IMR-90 (cell line): ENCODE results near the gene RERE. TPM values are rescaled to one million over a fixed set of nuclear protein-coding genes. Genes with fewer than 3 reads are reported as not detected.

Experiments
- ATAC-seq: fragments of 200-7000 bp; cut with Tn5 transposase; 2 replicates; pipeline ENCODE4 v1.9.1; 2020; ENCODE audit warnings: low read depth, mild to moderate bottlenecking, moderate library complexity
- BruUV-seq: library from RNA; stranded (reverse); fragments of 400-500 nt; replicated peaks from 2 replicates; lab custom pipeline; 2021; lab: Mats Ljungman, UMichigan
- CTCF ChIA-PET: fragments of 300-600 bp; formaldehyde crosslinking; extraction: SDS; loops from one replicate; lab custom pipeline; 2021; ENCODE audit warnings: antibody characterized with exemption; lab: Yijun Ruan, JAX
- POLR2A ChIA-PET: fragments of 300-600 bp; sonication (Branson Sonifier 250); formaldehyde crosslinking; loops from one replicate; lab custom pipeline; 2022; ENCODE audit warnings: antibody characterized with exemption; ENCODE audit not compliant: unreplicated experiment; lab: Charles Lee
- DNase-seq: peaks from one replicate; pipeline ENCODE4 v3.0.0; 2013
- H2AFZ ChIP-seq: replicated peaks from 2 replicates; pipeline ENCODE3; 2013; ENCODE audit warnings: low read length, mild to moderate bottlenecking; ENCODE audit not compliant: poor library complexity
- H2AK5ac ChIP-seq: 2 replicates; pipeline ENCODE4 v1.6.1; 2013; ENCODE audit warnings: low read depth, low read length, inconsistent platforms
- H2AK9ac ChIP-seq: replicated peaks from 2 replicates; pipeline ENCODE3; 2013; ENCODE audit warnings: mild to moderate bottlenecking, low read depth, low read length, moderate library complexity; ENCODE audit not compliant: poor library complexity
- H2BK120ac ChIP-seq: 2 replicates; pipeline ENCODE4 v1.6.1; 2013; ENCODE audit warnings: low read depth, low read length, inconsistent platforms
- H2BK15ac ChIP-seq: 3 replicates; pipeline ENCODE4 v1.6.1; 2013; ENCODE audit warnings: low read depth, low read length, inconsistent platforms
- H2BK20ac ChIP-seq: 2 replicates; pipeline ENCODE4 v1.6.1; 2013; ENCODE audit warnings: low read depth, mild to moderate bottlenecking, inconsistent platforms, low read length, moderate library complexity
- H2BK5ac ChIP-seq: 2 replicates; pipeline ENCODE4 v1.6.1; 2013; ENCODE audit warnings: mild to moderate bottlenecking, low read depth, low read length, inconsistent platforms; ENCODE audit not compliant: poor library complexity, severe bottlenecking
- H3K14ac ChIP-seq: replicated peaks from 2 replicates; pipeline ENCODE4 v1.6.1; 2013; ENCODE audit warnings: low read depth, low read length, inconsistent platforms
- H3K18ac ChIP-seq: 2 replicates; pipeline ENCODE4 v1.6.1; 2013; ENCODE audit warnings: low read depth, low read length, control low read depth
- H3K23ac ChIP-seq: 2 replicates; pipeline ENCODE4 v1.6.1; 2013; ENCODE audit warnings: low read depth, low read length, inconsistent platforms
- H3K27ac ChIP-seq: 2 replicates; pipeline ENCODE4 v1.5.1; 2013; ENCODE audit warnings: mild to moderate bottlenecking, control low read depth, low read length; ENCODE audit not compliant: insufficient read depth
- H3K27me3 ChIP-seq: 2 replicates; pipeline ENCODE4 v1.6.1; 2013; ENCODE audit warnings: low read length; ENCODE audit not compliant: control insufficient read depth, insufficient read depth
- H3K36me3 ChIP-seq: 2 replicates; pipeline ENCODE4 v1.6.1; 2013; ENCODE audit warnings: low read length, mixed read lengths; ENCODE audit not compliant: control insufficient read depth, insufficient read depth
- H3K4ac ChIP-seq: 2 replicates; pipeline ENCODE4 v1.6.1; 2013; ENCODE audit warnings: low read depth, low read length, inconsistent platforms
- H3K4me1 ChIP-seq: 2 replicates; pipeline ENCODE4 v1.6.1; 2013; ENCODE audit warnings: low read length, mixed read lengths; ENCODE audit not compliant: control insufficient read depth, insufficient read depth
- H3K4me2 ChIP-seq: 2 replicates; pipeline ENCODE4 v1.6.1; 2013; ENCODE audit warnings: low read depth, mild to moderate bottlenecking, control low read depth, low read length, moderate library complexity
- H3K4me3 ChIP-seq: 2 replicates; pipeline ENCODE4 v1.5.1; 2013; ENCODE audit warnings: low read depth, mild to moderate bottlenecking, control low read depth, low read length, moderate library complexity; ENCODE audit not compliant: insufficient read depth
- H3K56ac ChIP-seq: 2 replicates; pipeline ENCODE4 v1.6.1; 2013; ENCODE audit warnings: low read length, inconsistent platforms; ENCODE audit not compliant: insufficient read depth; ENCODE audit errors: extremely low read depth
- H3K79me1 ChIP-seq, 2 experiments: 2 replicates each; pipeline ENCODE4 v1.6.1; 2013; ENCODE audit warnings: low read length in 2 of 2, inconsistent platforms in 1 of 2, low read depth in 1 of 2
- H3K9ac ChIP-seq: 2 replicates; pipeline ENCODE4 v1.6.1; 2013; ENCODE audit warnings: low read depth, low read length, control low read depth
- H3K9me1 ChIP-seq: 2 replicates; pipeline ENCODE4 v1.6.1; 2013; ENCODE audit warnings: low read length, inconsistent platforms; ENCODE audit not compliant: insufficient read depth
- H3K9me3 ChIP-seq: 2 replicates; pipeline ENCODE4 v1.6.1; 2013; ENCODE audit warnings: low read length; ENCODE audit not compliant: control insufficient read depth, insufficient read depth
- H4K20me1 ChIP-seq: 2 replicates; pipeline ENCODE4 v1.6.1; 2013; ENCODE audit warnings: low read length, inconsistent platforms; ENCODE audit not compliant: insufficient read depth
- H4K5ac ChIP-seq: 2 replicates; pipeline ENCODE4 v1.6.1; 2013; ENCODE audit warnings: mild to moderate bottlenecking, low read depth, low read length, control low read depth
- H4K8ac ChIP-seq, 2 experiments: 2 replicates each; pipeline ENCODE4 v1.6.1; 2013; ENCODE audit warnings: low read depth in 2 of 2, low read length in 2 of 2, control low read depth in 1 of 2, inconsistent platforms in 1 of 2
- H4K91ac ChIP-seq: 2 replicates; pipeline ENCODE4 v1.6.1; 2013; ENCODE audit warnings: low read depth, low read length, inconsistent platforms; ENCODE audit not compliant: insufficient read depth
- CHD1 ChIP-seq: IDR thresholded peaks from 2 replicates; pipeline ENCODE4 v1.6.1; 2012; ENCODE audit warnings: low read depth, low read length, improper control_type of control experiment
- CTCF ChIP-seq: conservative IDR thresholded peaks from 2 replicates; pipeline ENCODE4 v1.5.1; 2012; ENCODE audit warnings: mild to moderate bottlenecking, low read depth, low read length, improper control_type of control experiment
- FOS ChIP-seq: fragments of 150-350 bp; IDR thresholded peaks from 2 replicates; pipeline ENCODE4 v1.6.1; 2016; ENCODE audit warnings: low read depth, low read length
- RAD21 ChIP-seq: IDR thresholded peaks from 2 replicates; pipeline ENCODE4 v1.6.1; 2012; ENCODE audit warnings: low read length, improper control_type of control experiment
- WGBS, 2 experiments: methylation state at CpG; one replicate each; pipeline versions ENCODE4 v1.1.5 to v1.1.7; 2013; ENCODE audit warnings: missing lambda C conversion rate in 2 of 2; ENCODE audit not compliant: insufficient read length in 1 of 2; ENCODE audit errors: extremely low coverage in 2 of 2; 5-methylcytosine and 5-hydroxymethylcytosine counted together
- dilution Hi-C: fragments of 300-500 bp; cut with HindIII; formaldehyde crosslinking; loops from one replicate; pipeline ENCODE4 v1.14.3; 2018; ENCODE audit warnings: low sequenced_read_pairs; ENCODE audit not compliant: unreplicated experiment
- in situ Hi-C: fragments of 300-500 bp; cut with MboI; formaldehyde crosslinking; loops from 3 replicates; pipeline ENCODE4 v1.14.3; 2019; ENCODE audit warnings: low sequenced_read_pairs, inconsistent platforms, mixed read lengths
- intact Hi-C: fragments of 100-400 bp; cut with micrococcal nuclease; formaldehyde crosslinking; loops from 2 replicates; pipeline ENCODE4 v1.10.0; 2022
- polyA plus RNA-seq, 3 experiments: library from polyadenylated mRNA; depleted of rRNA; stranded (reverse); fragments of >200 nt; gene quantifications; 2 replicates each; pipeline ENCODE4 v1.2.3, GENCODE V29; 2012; ENCODE audit warnings: low replicate concordance in 1 of 3
- total RNA-seq: library from RNA; depleted of rRNA; stranded (reverse); fragments of >200 nt; gene quantifications from 2 replicates; pipeline ENCODE4 v1.2.3, GENCODE V29; 2012

The RERE gene
- total and polyA plus RNA-seq, 2 of the 4 experiments (the other 2 are of a cell fraction): 11.5 to 25.1 TPM

GRCh38 chr1:8516278-8516777 is 301.1 kb downstream of the RERE start:
- in situ Hi-C loops: no loop called here
- POLR2A ChIA-PET: interaction anchor here (1.2 kb wide), 1 partner anchor 10 kb away, joined by 6 read pairs; no protein-coding TSS in a partner anchor
- Histone ChIP-seq H2BK120ac (peak overlapping the region; percentile 26; the same call in 1 of the 2 replicates), H3K56ac (no peak overlapping the region), H2AFZ (no peak overlapping the region), H4K8ac (peak overlapping the region in 1 of 2 experiments; percentile 9; a peak in 1 of 4 replicates), H3K9me1 (peaks cover 19% of the 10 kb centered on the region), H3K36me3 (peaks cover 4% of the 10 kb centered on the region; the same call in 1 of the 2 replicates), H3K9me3 (no peaks in the 10 kb centered on the region), H3K27ac (no peak overlapping the region), H3K4me3 (no peak overlapping the region), H3K4me1 (peaks cover 11% of the 10 kb centered on the region), H2BK5ac (peak overlapping the region; percentile 20), H3K27me3 (no peaks in the 10 kb centered on the region), H4K20me1 (peaks cover 10% of the 10 kb centered on the region), H2AK9ac (no peak overlapping the region), H3K4ac (0 out of 2 replicates have a peak overlapping the region, but pooled peaks have one; percentile 64), H2BK15ac (peak overlapping the region; percentile 70; the same call in 1 of the 3 replicates), H3K9ac (no peak overlapping the region), H3K18ac (no peak overlapping the region), H3K23ac (no peak overlapping the region), H4K91ac (peak overlapping the region; percentile 54; the same call in 1 of the 2 replicates), H2BK20ac (peak overlapping the region; percentile 73; the same call in 1 of the 2 replicates), H3K4me2 (no peak overlapping the region), H4K5ac (no peak overlapping the region), H2AK5ac (peak overlapping the region; percentile 89), H3K79me1 (peaks cover 45 to 82% of the 10 kb centered on the region in 2 experiments), H3K14ac (peak overlapping the region; percentile 69; the same call in 1 of the 2 replicates)
- dilution Hi-C loops: no loop called here
- TF ChIP-seq RAD21 (no peak), CHD1 (no peak), FOS (no peak), CTCF (no peak)
- DNase-seq: no peak
- no peak for ATAC-seq
- CTCF ChIA-PET: no interaction called here
- no CpG with 5 or more reads among the region's 4 CpGs for WGBS, 2 experiments
- BruUV-seq: no TSS peak
- intact Hi-C loops: no loop called here
